Measurements from ENCODE around the gene ARG2.

DNA sequence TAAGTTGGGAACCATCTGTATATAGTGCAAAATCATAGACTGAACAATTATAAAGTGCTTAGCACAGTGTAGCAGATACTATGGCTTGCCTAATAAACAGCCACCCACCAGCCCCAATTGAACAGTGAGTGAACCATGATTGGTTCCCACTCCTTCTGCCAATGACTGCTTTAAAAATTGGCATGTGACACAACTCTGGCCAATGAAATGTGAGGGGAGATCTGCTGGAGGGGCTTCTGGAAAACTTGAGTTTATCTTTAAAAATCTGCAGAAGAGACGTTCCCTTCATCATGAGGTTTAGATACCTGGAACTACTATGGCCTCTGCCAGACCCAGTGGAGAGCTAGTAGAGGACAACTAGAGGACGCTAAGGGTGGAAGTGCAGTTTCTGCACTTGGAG lies 24.3 kb upstream of the ARG2 start:
- TF ChIP-seq, protein P1, sequence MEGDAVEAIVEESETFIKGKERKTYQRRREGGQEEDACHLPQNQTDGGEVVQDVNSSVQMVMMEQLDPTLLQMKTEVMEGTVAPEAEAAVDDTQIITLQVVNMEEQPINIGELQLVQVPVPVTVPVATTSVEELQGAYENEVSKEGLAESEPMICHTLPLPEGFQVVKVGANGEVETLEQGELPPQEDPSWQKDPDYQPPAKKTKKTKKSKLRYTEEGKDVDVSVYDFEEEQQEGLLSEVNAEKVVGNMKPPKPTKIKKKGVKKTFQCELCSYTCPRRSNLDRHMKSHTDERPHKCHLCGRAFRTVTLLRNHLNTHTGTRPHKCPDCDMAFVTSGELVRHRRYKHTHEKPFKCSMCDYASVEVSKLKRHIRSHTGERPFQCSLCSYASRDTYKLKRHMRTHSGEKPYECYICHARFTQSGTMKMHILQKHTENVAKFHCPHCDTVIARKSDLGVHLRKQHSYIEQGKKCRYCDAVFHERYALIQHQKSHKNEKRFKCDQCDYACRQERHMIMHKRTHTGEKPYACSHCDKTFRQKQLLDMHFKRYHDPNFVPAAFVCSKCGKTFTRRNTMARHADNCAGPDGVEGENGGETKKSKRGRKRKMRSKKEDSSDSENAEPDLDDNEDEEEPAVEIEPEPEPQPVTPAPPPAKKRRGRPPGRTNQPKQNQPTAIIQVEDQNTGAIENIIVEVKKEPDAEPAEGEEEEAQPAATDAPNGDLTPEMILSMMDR (IDR thresholded peaks at IDR 0.05 in 2 of 3, conservative IDR thresholded peaks at IDR 0.05 in 1 of 3; ENCODE audit: borderline replicate concordance in 1 of 3, insufficient read depth in 1 of 3, low read depth in 2 of 3, low read length in 2 of 3), result no peak
- TF ChIP-seq, protein P2, sequence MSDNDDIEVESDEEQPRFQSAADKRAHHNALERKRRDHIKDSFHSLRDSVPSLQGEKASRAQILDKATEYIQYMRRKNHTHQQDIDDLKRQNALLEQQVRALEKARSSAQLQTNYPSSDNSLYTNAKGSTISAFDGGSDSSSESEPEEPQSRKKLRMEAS (IDR thresholded peaks at IDR 0.05), result no peak
- no peak for TF ChIP-seq POLR2A (IDR thresholded peaks at IDR 0.05; ENCODE audit: borderline replicate concordance, extremely low read depth, insufficient read depth, insufficient read length)
- TF ChIP-seq JUND (IDR thresholded peaks at IDR 0.05), result no peak
- no peak for TF ChIP-seq SRF (IDR thresholded peaks at IDR 0.05; ENCODE audit: low read depth)
- TF ChIP-seq POLR2AphosphoS5 (IDR thresholded peaks at IDR 0.05; ENCODE audit: low read depth, low read length), result no peak
- TF ChIP-seq ZNF274 (IDR thresholded peaks at IDR 0.05; ENCODE audit: low read depth, low read length), result no peak
